CD14-positive monocyte (primary cell): ENCODE results near the gene COA6. TPM values are rescaled to one million over a fixed set of nuclear protein-coding genes. Genes with fewer than 3 reads are reported as not detected.
A peak's percentile ranks its signal among the peaks of the same experiment; 100 is the strongest.

ENCODE experiments used
- DNase-seq, 3 donors: peaks; one replicate each; pipeline ENCODE4 v3.0.0-alpha.2; 2011 to 2022
- H2AFZ ChIP-seq: 2 replicates; pipeline ENCODE4 v1.6.0; 2012; ENCODE audit warnings: mild to moderate bottlenecking, low read depth, low read length, inconsistent platforms; ENCODE audit not compliant: insufficient read depth, poor library complexity, severe bottlenecking
- H3K27ac ChIP-seq, 2 donors: 1 replicate in 1 of 2; 2 replicates in 1 of 2; pipeline ENCODE4 v1.5.1; 2012 to 2013; ENCODE audit warnings: low read length in 2 of 2, control low read depth in 1 of 2, inconsistent platforms in 1 of 2, low read depth in 1 of 2, mild to moderate bottlenecking in 1 of 2
- H3K27me3 ChIP-seq, 2 donors: one replicate each; pipeline versions ENCODE4 v1.6.0 to v1.6.1; 2011 to 2013; ENCODE audit warnings: low read length in 2 of 2; ENCODE audit not compliant: control insufficient read depth in 2 of 2, insufficient read depth in 2 of 2
- H3K36me3 ChIP-seq, 2 donors: replicated peaks in 1 of 2; 1 replicate in 1 of 2; 2 replicates in 1 of 2; pipeline versions ENCODE4 v1.5.1 to v1.6.1; 2012 to 2013; ENCODE audit warnings: low read length in 2 of 2, control low read depth in 1 of 2, inconsistent platforms in 1 of 2, mild to moderate bottlenecking in 1 of 2; ENCODE audit not compliant: insufficient read depth in 2 of 2, control insufficient read depth in 1 of 2
- H3K4me1 ChIP-seq, 2 donors: 1 replicate in 1 of 2; 2 replicates in 1 of 2; pipeline versions ENCODE4 v1.5.1 to v1.6.1; 2012 to 2013; ENCODE audit warnings: low read length in 2 of 2, control low read depth in 1 of 2, inconsistent platforms in 1 of 2, mild to moderate bottlenecking in 1 of 2, moderate library complexity in 1 of 2; ENCODE audit not compliant: insufficient read depth in 2 of 2, control insufficient read depth in 1 of 2
- H3K4me2 ChIP-seq: replicated peaks from 2 replicates; pipeline ENCODE3; 2012; ENCODE audit warnings: low read length, moderate library complexity, mild to moderate bottlenecking; ENCODE audit not compliant: poor library complexity, severe bottlenecking; ENCODE audit errors: extremely low read depth
- H3K4me3 ChIP-seq, 3 experiments: fragments of 200-600 bp in 1 of 3; sonication (generic) in 1 of 3; replicated peaks in 1 of 3; 1 replicate in 2 of 3; 2 replicates in 1 of 3; pipeline ENCODE4 v1.5.1; 2011 to 2013; ENCODE audit warnings: low read length in 3 of 3, mild to moderate bottlenecking in 3 of 3, control low read depth in 2 of 3, low read depth in 2 of 3, inconsistent platforms in 1 of 3, moderate library complexity in 1 of 3
- H3K79me2 ChIP-seq: 2 replicates; pipeline ENCODE4 v1.6.0; 2012; ENCODE audit warnings: mild to moderate bottlenecking, control low read depth, inconsistent platforms, low read length, moderate library complexity; ENCODE audit not compliant: insufficient read depth
- H3K9ac ChIP-seq: 2 replicates; pipeline ENCODE4 v1.6.0; 2017; ENCODE audit warnings: low read length, mild to moderate bottlenecking; ENCODE audit not compliant: insufficient read depth, poor library complexity, severe bottlenecking
- H3K9me3 ChIP-seq, 2 donors: replicated peaks in 1 of 2; 1 replicate in 1 of 2; 2 replicates in 1 of 2; pipeline versions ENCODE4 v1.5.1 to v1.6.1; 2012 to 2013; ENCODE audit warnings: low read length in 2 of 2, control low read depth in 1 of 2; ENCODE audit not compliant: control insufficient read depth in 1 of 2, insufficient read depth in 1 of 2
- H4K20me1 ChIP-seq: 2 replicates; pipeline ENCODE4 v1.6.0; 2012; ENCODE audit warnings: mild to moderate bottlenecking, low read length, control low read depth, moderate library complexity; ENCODE audit not compliant: insufficient read depth
- H3K27ac Mint-ChIP-seq, 7 donors: one replicate each; pipeline ENCODE4 v1.8.0; 2020; ENCODE audit warnings: mild to moderate bottlenecking in 7 of 7, mixed read lengths in 7 of 7, moderate library complexity in 6 of 7, inconsistent platforms in 2 of 7
- H3K27me3 Mint-ChIP-seq, 3 donors: one replicate each; pipeline ENCODE4 v1.8.0; 2021 to 2022; ENCODE audit warnings: low read depth in 3 of 3, mild to moderate bottlenecking in 3 of 3, mixed read lengths in 3 of 3, moderate library complexity in 3 of 3, inconsistent platforms in 1 of 3
- H3K36me3 Mint-ChIP-seq, 2 donors: one replicate each; pipeline ENCODE4 v1.8.0; 2020; ENCODE audit warnings: mixed read lengths in 2 of 2, inconsistent platforms in 1 of 2, mild to moderate bottlenecking in 1 of 2
- H3K4me1 Mint-ChIP-seq: one replicate; pipeline ENCODE4 v1.8.0; 2020; ENCODE audit warnings: mild to moderate bottlenecking, mixed read lengths
- H3K4me3 Mint-ChIP-seq, 2 donors: one replicate each; pipeline ENCODE4 v1.8.0; 2020; ENCODE audit warnings: mild to moderate bottlenecking in 2 of 2, mixed read lengths in 2 of 2, moderate library complexity in 1 of 2
- H3K9me3 Mint-ChIP-seq, 7 donors: one replicate each; pipeline ENCODE4 v1.8.0; 2020 to 2022; ENCODE audit warnings: mixed read lengths in 7 of 7, mild to moderate bottlenecking in 6 of 7, moderate library complexity in 6 of 7, inconsistent platforms in 2 of 7
- WGBS: methylation state at CpG from one replicate; pipeline ENCODE4 v1.1.5; 2013; ENCODE audit warnings: missing lambda C conversion rate; ENCODE audit not compliant: insufficient coverage; 5-methylcytosine and 5-hydroxymethylcytosine counted together
- intact Hi-C, 2 donors: fragments of 100-400 bp; cut with micrococcal nuclease; formaldehyde crosslinking; loops; one replicate each; pipeline versions ENCODE4 v1.15.0 to v1.15.1; 2023
- polyA plus RNA-seq, 3 donors: library from polyadenylated mRNA; depleted of rRNA in 1 of 3; unstranded in 2 of 3; stranded (reverse) in 1 of 3; fragments of 300-500 nt in 2 of 3; fragments of >200 nt in 1 of 3; fragmentation: Illumina TruSeq in 2 of 3; gene quantifications; 1 replicate in 2 of 3; 2 replicates in 1 of 3; pipeline ENCODE4 v1.2.3, GENCODE V29; 2012 to 2021
- TF ChIP-seq, protein P1 (sequence below): fragments of 200-600 bp; IDR thresholded peaks from one replicate; pipeline ENCODE4 v1.8.0; 2022; ENCODE audit warnings: antibody characterized with exemption, mild to moderate bottlenecking

COA6 gene
- polyA plus RNA-seq, 3 donors: 7.2 to 55.5 (median 46.3) TPM

DNA sequence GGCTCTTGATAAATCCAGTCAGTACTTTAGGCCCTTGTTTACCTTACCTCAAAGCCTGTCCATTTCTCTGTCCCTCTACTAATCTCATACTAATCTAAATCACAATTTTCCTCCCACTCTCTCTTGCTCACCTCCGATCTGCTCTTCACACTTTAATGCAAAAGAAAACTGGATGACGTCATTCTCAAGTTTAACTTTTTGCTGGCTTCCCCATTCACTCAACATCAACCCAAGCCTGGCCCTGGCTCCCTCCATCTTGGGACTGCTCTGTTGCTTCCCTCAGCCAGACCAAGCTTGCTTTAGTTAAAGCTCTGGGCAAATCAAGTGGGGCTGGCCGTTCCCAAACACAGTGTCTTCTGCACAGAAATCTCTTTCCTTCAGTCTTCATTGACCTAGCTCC lies 29.7 kb downstream of the COA6 start:
- Histone ChIP-seq H3K27ac (no peak overlapping the region), H3K36me3 (peaks cover 10 to 14% of the 10 kb centered on the region in 2 donors), H3K4me3 (no peak overlapping the region), H3K9ac (no peak overlapping the region), H4K20me1 (no peaks in the 10 kb centered on the region), H3K79me2 (no peaks in the 10 kb centered on the region), H3K4me1 (peaks cover 19 to 28% of the 10 kb centered on the region in 2 donors), H3K9me3 (no peaks in the 10 kb centered on the region), H3K4me2 (no peak overlapping the region), H3K27me3 (no peaks in the 10 kb centered on the region), H2AFZ (no peak overlapping the region)
- intact Hi-C loops: loop anchor here in 1 of 2 donors (10.0 kb wide), 1 partner anchor 78 kb away; no protein-coding TSS in a partner anchor
- TF ChIP-seq, protein P1, sequence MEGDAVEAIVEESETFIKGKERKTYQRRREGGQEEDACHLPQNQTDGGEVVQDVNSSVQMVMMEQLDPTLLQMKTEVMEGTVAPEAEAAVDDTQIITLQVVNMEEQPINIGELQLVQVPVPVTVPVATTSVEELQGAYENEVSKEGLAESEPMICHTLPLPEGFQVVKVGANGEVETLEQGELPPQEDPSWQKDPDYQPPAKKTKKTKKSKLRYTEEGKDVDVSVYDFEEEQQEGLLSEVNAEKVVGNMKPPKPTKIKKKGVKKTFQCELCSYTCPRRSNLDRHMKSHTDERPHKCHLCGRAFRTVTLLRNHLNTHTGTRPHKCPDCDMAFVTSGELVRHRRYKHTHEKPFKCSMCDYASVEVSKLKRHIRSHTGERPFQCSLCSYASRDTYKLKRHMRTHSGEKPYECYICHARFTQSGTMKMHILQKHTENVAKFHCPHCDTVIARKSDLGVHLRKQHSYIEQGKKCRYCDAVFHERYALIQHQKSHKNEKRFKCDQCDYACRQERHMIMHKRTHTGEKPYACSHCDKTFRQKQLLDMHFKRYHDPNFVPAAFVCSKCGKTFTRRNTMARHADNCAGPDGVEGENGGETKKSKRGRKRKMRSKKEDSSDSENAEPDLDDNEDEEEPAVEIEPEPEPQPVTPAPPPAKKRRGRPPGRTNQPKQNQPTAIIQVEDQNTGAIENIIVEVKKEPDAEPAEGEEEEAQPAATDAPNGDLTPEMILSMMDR: no peak
- H3K27me3 Mint-ChIP-seq: no peaks in the 10 kb centered on the region
- DNase-seq: no peak
- H3K4me3 Mint-ChIP-seq: no peak overlapping the region
- H3K27ac Mint-ChIP-seq: peak overlapping the region in 5 of 7 donors; percentile 1 to 68 (median 17)
- peaks cover 12 to 18% of the 10 kb centered on the region in 2 donors for H3K36me3 Mint-ChIP-seq
- WGBS: 92% methylated on average over 3 of the region's 3 CpGs
- peaks cover 25% of the 10 kb centered on the region for H3K4me1 Mint-ChIP-seq
- H3K9me3 Mint-ChIP-seq: no peaks in the 10 kb centered on the region

DNA sequence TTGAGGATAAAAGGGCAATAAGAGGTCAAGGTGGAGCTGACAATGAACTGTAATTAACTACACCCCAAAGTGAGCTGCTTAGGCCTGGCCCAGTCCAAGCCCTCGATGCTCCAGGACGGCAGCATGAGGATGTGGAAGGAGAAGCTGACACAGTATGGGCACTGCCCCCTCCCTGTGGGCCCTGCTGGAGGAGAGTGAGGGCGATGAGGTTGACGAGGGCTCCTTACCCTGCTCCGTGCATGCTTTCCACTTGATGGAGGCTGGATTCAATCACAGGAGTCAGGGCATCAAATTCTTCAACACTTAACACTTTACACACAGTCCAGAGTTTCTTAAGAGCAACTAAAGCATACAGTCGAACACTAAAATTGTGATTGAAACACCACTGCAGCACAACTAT lies 32.4 kb downstream of the COA6 start:
- Histone ChIP-seq H4K20me1 (no peaks in the 10 kb centered on the region), H3K4me1 (peaks cover 4 to 7% of the 10 kb centered on the region in 2 donors), H2AFZ (no peak overlapping the region), H3K27ac (no peak overlapping the region), H3K36me3 (peaks cover 13 to 33% of the 10 kb centered on the region in 2 donors), H3K4me2 (no peak overlapping the region), H3K27me3 (no peaks in the 10 kb centered on the region), H3K9me3 (no peaks in the 10 kb centered on the region), H3K79me2 (no peaks in the 10 kb centered on the region), H3K4me3 (no peak overlapping the region), H3K9ac (no peak overlapping the region)
- Mint-ChIP-seq H3K4me3 (no peak overlapping the region), H3K36me3 (peaks cover 26 to 33% of the 10 kb centered on the region in 2 donors), H3K4me1 (peaks cover 10% of the 10 kb centered on the region), H3K27me3 (no peaks in the 10 kb centered on the region), H3K27ac (peak overlapping the region in 1 of 7 donors; percentile 2), H3K9me3 (no peaks in the 10 kb centered on the region)
- no CpG with 5 or more reads among the region's 6 CpGs for WGBS
- intact Hi-C loops: loop anchor here in 1 of 2 donors (10.0 kb wide), 1 partner anchor 81 kb away; no protein-coding TSS in a partner anchor
- DNase-seq: no peak
- TF ChIP-seq, protein P1: no peak
